NCI-H510A treated with DMSO at 0.1 percent for 48 hours (cell line): ENCODE data around the gene NLRX1.
"Not testable (repeated sequence)": the region's sequence is repeated elsewhere in the genome, so short reads cannot be mapped to it uniquely, and the experiment has no call there.

Experiments
- DNase-seq: peaks from one replicate; lab custom pipeline; 2025; lab: John Stamatoyannopoulos, UW

Gene NLRX1

DNA sequence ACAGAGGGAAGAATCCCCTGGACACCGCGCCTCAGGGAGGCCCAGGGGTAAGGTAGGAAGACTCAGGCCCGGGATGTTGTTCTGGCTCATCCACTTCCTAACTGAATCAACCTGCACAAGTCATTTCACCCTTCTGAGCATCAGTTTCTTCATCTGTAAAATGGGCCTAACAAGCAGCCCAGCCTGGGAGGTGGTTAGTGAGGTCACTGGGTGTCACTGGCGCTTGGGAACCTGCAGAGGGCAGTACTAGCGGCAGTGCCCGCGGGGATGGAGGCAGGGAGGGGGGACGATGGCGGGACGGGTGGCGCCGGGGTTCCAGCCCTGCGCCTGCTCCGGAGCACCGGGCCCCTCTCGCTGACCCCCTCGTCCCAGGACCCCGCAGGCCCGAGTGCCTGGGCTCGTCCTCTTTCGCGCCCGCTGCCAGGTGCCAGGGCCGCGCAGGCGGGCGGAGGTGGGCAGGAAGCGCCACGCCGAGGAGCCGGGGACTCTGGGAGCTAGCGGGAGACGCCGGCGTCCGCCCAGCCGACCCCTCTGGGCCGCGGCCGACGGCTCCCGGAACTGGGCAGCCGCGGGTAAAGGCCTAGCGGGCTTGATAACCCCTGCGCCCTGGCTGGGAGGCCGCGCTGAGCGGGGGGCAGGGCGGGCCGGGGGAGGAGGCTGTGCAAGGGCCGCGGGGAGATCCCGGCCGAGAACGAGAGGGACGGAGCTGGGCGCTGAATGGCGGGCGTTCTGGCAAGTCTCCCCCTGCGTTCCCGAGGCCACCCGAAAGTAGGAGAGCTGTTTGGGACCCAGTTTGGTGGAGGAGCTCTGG lies at the start of gene NLRX1:
TSS of gene NLRX1 (plus strand) at position 255 of the 811 bp plus-strand sequence. CDS start 2,679 bp downstream, outside the sequence.
- DNase-seq, result peak; percentile 76

GRCh38 chr11:119118946-119119345 lies 49.6 kb upstream of the NLRX1 start:
- no peak for DNase-seq

DNA sequence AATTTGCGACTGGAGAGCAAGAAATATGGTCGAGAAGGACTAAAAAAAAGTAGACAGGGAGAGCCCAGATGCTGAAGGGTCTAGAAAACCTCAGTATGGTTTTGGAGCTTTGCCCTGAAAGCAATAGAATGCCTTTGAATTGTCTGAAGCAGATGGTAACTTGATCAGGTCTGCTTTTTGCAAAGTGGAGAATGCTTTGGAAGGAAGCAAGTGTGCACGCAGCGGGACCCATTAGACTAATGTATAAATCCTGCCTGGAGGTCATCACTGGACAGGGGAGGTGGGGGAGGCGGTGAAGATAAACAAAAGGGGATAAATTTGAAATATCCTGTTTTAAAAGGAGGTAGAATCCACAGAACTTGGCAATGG lies 47.9 kb upstream of the NLRX1 start:
- DNase-seq, result no peak

DNA sequence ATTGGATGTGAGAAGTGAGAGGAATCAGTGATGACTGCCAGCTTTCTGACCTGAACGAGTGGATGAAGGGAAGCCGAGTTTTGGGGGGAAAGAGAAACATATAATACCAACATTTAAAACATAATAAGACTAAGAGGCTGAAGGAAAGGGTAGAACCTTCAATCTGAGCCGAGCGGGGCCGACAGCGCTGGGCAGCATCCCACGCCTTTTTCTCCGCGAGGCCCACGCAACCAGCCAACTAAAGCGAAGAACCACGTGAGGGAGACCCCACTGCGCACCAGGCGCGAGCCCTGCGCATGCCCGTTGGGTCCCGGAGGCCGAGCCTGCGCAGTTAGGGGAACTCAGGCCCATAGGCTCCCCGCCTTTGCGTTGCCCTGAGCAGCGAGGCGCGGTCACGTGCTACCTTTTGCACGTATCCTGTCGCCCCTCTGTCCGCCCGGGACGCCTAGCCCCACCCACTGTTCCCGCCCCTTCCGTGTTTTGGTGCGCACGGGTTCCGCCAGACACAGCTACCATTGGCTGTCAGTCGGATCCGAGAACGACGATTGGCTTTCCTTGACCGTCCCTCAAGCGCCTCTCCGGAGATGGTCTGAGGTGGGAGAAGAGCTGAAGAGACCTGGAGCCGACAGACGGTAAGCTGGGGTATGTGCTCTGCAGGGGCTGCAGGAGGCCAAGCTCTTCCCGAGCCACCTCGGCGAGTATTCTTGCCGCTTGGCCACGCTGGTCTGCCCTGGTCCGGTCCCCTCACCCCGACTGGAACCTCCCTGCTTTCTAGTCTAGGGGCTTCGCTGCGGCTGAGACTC lies 47.3 kb upstream of the NLRX1 start, which contains the start of gene HINFP:
TSS of gene HINFP (plus strand) at position 573 of the 803 bp plus-strand sequence. CDS start 5,365 bp downstream, outside the sequence.
- DNase-seq, result peak; percentile 96

- no peak for DNase-seq
These were observed 46.8 kb upstream of the NLRX1 start for GRCh38 chr11:119121811-119122124.

- no peak for DNase-seq
These were observed 42.7 kb upstream of the NLRX1 start for GRCh38 chr11:119125821-119126220.

GRCh38 chr11:119126675-119127268 lies 41.8 kb upstream of the NLRX1 start:
- no peak for DNase-seq

DNA sequence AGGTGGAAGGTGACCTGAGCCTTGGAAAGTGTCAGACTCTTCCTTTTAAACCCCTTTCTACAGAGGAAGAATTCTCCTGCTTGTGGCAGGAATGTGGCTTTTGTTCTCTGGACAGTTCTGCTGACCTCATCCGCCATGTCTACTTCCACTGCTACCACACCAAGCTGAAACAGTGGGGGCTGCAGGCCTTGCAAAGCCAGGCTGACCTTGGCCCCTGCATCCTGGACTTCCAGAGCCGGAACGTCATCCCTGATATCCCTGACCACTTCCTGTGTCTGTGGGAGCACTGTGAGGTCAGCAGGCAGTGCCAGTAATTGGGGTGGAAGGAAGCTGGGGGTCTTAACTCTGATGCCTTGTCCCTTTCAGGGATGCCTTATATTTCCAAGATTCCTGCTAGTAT lies 37.9 kb upstream of the NLRX1 start:
- no peak for DNase-seq

- DNase-seq, result no peak
These were observed 34.0 kb upstream of the NLRX1 start for GRCh38 chr11:119134389-119134978.

GRCh38 chr11:119139276-119139675 lies 29.2 kb upstream of the NLRX1 start:
- not testable (repeated sequence) for DNase-seq

- DNase-seq, result peak; percentile 57
These were observed 23.6 kb upstream of the NLRX1 start for GRCh38 chr11:119144825-119145486.

DNA sequence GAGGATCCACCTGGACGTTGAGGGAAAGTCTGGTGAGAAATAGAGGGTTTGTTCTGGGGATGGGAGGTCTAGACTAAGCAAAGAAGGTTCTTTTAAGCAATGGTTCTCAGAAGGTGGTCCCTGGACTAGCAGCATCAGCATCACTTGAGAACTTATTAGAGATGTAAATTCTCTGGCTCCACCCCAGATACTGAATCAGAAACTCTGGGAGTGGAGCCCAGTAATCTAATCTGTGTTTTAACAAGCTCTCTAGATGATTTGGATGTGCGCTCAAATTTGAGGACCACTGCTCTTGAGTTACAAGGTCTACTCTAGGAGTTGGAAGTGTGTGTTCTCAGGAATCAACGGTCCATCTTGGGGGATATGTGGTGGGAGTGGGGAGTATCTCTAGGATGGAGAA lies 23.0 kb upstream of the NLRX1 start:
- no peak for DNase-seq

DNA sequence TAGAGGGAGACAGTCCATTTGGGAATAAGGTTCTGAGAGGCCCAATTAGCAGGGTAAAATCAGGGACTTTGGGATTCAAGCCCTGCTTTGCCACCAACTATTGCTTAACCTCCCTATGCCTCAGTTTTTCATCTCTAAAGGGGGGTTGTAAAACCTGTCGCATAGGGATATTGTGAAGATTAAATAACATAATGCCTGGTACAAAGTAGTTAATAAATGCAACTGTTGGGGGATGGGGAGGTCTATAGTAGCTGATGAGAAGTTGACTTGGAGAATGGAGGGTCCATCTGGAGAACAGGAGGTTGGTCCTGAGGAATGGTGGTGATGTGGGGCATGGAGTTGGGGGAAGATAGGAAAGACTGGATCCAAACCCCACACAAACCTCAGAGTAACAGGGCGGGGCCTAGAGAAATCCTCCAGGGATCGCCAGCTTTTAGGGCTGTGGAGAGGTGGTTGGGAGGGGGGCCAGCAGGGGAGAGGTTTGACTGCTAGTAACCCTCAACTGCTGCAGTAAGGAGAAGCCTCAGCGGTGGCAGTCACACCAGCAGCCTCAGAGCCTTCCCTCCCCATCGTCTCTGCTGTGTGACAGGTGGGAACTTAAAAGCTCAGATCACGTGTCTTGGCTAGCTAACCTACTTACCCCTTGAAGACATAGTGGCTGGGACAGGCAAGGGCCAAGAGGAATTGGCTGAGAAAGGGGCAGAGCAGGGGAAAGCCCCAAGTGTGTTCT lies 20.8 kb upstream of the NLRX1 start:
- DNase-seq, result no peak

DNA sequence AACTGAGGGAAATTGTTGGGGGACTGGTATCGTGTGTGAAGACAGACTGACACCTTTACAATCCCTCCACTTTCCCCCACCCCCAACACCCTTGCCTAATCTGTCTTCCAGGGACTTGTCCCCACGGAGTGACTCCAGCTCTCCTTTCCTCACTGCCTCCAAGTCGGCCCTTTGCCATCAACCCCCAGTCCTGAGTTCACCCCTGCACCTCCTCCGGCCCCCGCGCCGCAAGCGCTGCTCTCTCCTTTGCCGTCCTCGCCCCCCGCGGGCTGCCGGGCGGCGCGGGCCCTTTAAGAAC lies 19.9 kb upstream of the NLRX1 start:
- DNase-seq, result no peak

- DNase-seq, result no peak
These were observed 19.3 kb upstream of the NLRX1 start, which contains the start of gene ABCG4 for GRCh38 chr11:119149018-119149785. ABCG4 (plus strand) TSS chr11:119149052; CDS start chr11:119149966, 914 bp downstream.

- no peak for DNase-seq
These were observed 18.7 kb upstream of the NLRX1 start for GRCh38 chr11:119149786-119150275.

DNA sequence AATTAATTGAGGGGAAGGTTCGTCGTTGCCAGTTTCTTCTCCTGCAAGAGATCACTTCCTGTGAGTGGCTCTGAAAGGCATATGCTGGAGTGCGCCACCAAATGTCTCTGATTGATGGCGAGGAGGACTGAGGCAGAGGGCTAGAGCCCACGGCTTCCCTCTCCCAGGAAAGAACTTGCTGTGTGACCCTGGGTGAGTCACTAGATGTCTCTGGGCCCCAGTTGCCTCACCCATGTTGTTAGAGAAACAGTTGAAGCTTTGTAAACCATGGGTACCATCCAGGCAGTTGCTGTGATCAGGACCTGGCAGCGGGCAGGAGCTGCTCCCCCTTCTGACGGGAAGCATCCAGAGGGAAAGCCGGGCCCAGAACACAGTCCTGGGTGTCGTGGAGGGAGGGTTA lies 16.5 kb upstream of the NLRX1 start:
- no peak for DNase-seq

DNA sequence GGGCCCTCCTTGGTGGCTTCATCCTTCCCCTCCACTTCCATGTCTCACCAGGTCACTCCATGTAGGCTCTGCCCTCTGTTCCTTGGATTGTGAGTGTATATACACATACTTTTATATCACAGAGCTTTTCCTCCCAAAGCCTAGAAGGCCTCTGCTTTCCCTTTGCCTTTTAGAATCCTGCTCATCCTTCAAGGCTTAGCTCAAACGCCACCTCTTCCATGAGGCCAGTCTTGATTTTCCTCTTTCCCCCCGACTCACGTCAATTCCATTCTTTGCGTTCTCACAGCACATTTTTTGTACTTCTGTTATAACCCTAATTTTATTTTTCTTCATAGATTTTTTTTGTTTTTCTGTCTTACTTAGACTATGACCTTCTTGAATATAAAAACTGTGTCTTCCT lies 15.9 kb upstream of the NLRX1 start:
- no peak for DNase-seq

- no peak for DNase-seq
These were observed 15.3 kb upstream of the NLRX1 start for GRCh38 chr11:119153049-119153818.

DNA sequence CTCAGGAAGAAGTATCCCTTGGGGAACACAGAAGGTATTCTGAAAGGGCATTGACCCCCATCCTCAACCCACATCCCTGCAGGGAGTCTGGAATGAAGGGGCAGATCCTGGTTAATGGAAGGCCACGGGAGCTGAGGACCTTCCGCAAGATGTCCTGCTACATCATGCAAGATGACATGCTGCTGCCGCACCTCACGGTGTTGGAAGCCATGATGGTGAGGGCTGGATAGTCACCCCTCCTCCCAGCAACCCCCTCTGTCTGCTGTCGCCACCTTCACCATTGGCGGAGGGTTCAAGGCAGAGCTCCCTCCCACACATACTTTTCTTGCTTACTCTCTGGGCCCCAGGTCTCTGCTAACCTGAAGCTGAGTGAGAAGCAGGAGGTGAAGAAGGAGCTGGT lies 14.3 kb upstream of the NLRX1 start:
- no peak for DNase-seq
